Measurements from ENCODE around the gene PUS1.

PUS1 gene

DNA sequence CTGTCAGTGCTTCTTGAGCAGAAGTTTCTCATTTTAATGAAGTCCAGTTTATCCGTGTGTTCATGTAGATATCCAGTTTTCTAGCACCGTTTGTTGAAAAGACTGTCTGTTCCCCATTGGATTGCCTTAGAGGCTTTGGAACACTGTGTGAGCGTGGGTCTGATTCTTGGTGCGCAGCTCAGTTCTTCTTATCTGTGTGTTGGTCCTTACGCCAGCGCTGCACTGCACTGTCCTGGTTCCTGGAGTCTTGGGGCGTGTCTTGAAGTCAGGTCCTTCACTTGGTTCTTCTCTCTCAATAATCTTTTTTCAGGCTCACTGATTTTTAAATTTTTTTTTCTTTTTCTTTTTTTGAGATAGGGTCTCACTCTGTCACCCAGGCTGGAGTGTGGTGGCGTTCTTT is 46.2 kb downstream of the PUS1 start:
- H3K9me3 ChIP-seq (ENCODE audit: insufficient read depth, low read length), result no peaks in the 10 kb centered on the region
- H3K36me3 ChIP-seq (ENCODE audit: insufficient read depth, insufficient read length, low read length), result peaks cover 27% of the 10 kb centered on the region
- TF ChIP-seq SUZ12 (IDR thresholded peaks at IDR 0.05; ENCODE audit: extremely low read depth, insufficient read depth, insufficient read length), result no peak
- TF ChIP-seq ZNF274 (IDR thresholded peaks at IDR 0.05; ENCODE audit: low read depth, low read length), result no peak
- TF ChIP-seq YY1 (IDR thresholded peaks at IDR 0.05; ENCODE audit: insufficient read depth, insufficient read length), result no peak
- H3K27me3 ChIP-seq (ENCODE audit: insufficient read depth, insufficient read length), result no peaks in the 10 kb centered on the region
- DNase-seq (ENCODE audit: low read depth, low spot score), result no peak
- H3K9ac ChIP-seq (ENCODE audit: insufficient read length, low read depth), result no peak overlapping the region
- H3K4me1 ChIP-seq (ENCODE audit: insufficient read depth, insufficient read length), result no peaks in the 10 kb centered on the region
- H3K4me3 ChIP-seq (ENCODE audit: insufficient read length, low read depth), result no peak overlapping the region

DNA sequence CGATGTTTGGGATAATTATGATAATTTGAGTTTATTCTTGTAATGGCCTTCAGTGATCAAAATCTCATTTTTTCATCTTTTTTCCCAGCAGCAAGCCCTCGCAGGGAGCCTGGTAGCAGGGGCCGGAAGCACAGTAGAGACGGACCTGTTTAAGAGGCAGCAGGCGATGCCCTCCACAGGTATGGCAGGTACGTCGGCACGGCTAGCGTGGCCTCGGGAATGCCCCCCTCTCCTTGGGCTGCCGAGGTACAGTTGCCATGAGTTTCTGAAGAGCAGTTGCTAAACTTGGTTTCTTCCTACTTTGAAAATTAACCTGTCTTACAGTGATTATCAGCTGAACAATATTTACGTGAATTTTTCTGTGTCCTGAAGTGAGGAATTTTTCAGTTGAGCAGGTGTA is 50.5 kb downstream of the PUS1 start:
- peaks cover 3% of the 10 kb centered on the region for H3K4me1 ChIP-seq (ENCODE audit: insufficient read depth, insufficient read length)
- peaks cover 49% of the 10 kb centered on the region for H3K36me3 ChIP-seq (ENCODE audit: insufficient read depth, insufficient read length, low read length)
- H3K27me3 ChIP-seq (ENCODE audit: insufficient read depth, insufficient read length), result no peaks in the 10 kb centered on the region
- TF ChIP-seq ZNF274 (IDR thresholded peaks at IDR 0.05; ENCODE audit: low read depth, low read length) (no peak), SUZ12 (IDR thresholded peaks at IDR 0.05; ENCODE audit: extremely low read depth, insufficient read depth, insufficient read length) (no peak), YY1 (IDR thresholded peaks at IDR 0.05; ENCODE audit: insufficient read depth, insufficient read length) (no peak)
- no peak overlapping the region for H3K9ac ChIP-seq (ENCODE audit: insufficient read length, low read depth)
- no peak overlapping the region for H3K4me3 ChIP-seq (ENCODE audit: insufficient read length, low read depth)
- no peak for DNase-seq (ENCODE audit: low read depth, low spot score)
- no peaks in the 10 kb centered on the region for H3K9me3 ChIP-seq (ENCODE audit: insufficient read depth, low read length)

DNA sequence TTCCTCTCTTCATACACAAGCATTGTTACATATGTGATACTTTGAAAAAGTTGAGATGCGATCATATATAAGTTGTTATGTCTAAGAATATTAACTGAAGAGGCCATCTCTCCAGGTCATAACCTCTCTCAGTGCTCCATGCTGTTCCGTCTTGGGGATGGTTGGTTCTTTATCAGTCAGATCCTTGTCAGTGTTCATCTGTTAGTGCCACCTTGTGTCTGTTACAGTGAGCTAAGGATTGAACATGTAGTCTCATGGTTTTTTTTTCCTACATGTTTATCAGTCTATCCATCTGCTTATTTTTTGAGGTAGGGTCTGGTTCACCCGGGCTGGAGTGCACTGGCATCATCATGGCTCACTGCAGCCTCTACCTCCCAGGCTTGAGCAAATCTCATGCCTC is 51.2 kb downstream of the PUS1 start:
- Histone ChIP-seq H3K9me3 (ENCODE audit: insufficient read depth, low read length) (no peaks in the 10 kb centered on the region), H3K9ac (ENCODE audit: insufficient read length, low read depth) (no peak overlapping the region), H3K4me1 (ENCODE audit: insufficient read depth, insufficient read length) (peaks cover 3% of the 10 kb centered on the region), H3K27me3 (ENCODE audit: insufficient read depth, insufficient read length) (no peaks in the 10 kb centered on the region), H3K4me3 (ENCODE audit: insufficient read length, low read depth) (no peak overlapping the region), H3K36me3 (ENCODE audit: insufficient read depth, insufficient read length, low read length) (peaks cover 54% of the 10 kb centered on the region)
- DNase-seq (ENCODE audit: low read depth, low spot score), result no peak
- TF ChIP-seq YY1 (IDR thresholded peaks at IDR 0.05; ENCODE audit: insufficient read depth, insufficient read length) (no peak), SUZ12 (IDR thresholded peaks at IDR 0.05; ENCODE audit: extremely low read depth, insufficient read depth, insufficient read length) (no peak), ZNF274 (IDR thresholded peaks at IDR 0.05; ENCODE audit: low read depth, low read length) (no peak)

DNA sequence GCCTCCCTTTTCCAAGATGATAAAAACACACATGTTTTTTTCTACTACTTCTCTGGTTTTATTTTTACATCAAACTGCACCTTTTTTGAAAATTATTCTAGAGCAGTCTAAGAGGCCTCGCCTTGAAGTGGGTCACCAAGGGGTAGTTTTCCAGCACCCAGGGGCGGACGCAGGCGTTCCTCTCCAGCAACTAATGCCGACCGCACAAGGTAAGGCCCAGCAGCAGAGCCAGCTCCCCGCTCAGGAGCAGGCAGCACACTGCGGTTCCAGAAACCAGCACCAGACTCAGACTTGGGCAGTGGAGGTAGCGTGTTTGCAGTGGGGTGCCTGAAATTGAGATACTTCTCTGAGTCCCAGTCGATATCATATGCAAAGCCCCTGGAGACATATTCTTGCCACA is 52.3 kb downstream of the PUS1 start:
- TF ChIP-seq SUZ12 (IDR thresholded peaks at IDR 0.05; ENCODE audit: extremely low read depth, insufficient read depth, insufficient read length) (no peak), YY1 (IDR thresholded peaks at IDR 0.05; ENCODE audit: insufficient read depth, insufficient read length) (no peak), ZNF274 (IDR thresholded peaks at IDR 0.05; ENCODE audit: low read depth, low read length) (no peak)
- DNase-seq (ENCODE audit: low read depth, low spot score), result no peak
- H3K36me3 ChIP-seq (ENCODE audit: insufficient read depth, insufficient read length, low read length), result peaks cover 64% of the 10 kb centered on the region

DNA sequence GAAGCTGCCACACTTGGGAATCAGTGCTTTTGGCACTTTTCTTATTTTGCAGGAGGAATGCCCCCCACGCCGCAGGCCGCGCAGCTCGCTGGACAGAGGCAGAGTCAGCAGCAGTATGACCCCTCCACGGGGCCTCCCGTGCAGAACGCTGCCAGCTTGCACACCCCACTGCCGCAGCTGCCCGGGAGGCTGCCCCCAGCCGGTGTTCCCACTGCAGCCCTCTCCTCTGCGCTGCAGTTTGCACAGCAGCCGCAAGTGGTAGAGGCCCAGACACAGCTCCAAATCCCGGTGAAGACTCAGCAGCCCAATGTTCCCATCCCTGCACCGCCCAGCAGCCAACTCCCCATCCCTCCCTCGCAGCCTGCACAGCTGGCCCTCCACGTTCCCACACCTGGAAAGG is 53.0 kb downstream of the PUS1 start:
- no peak for TF ChIP-seq YY1 (IDR thresholded peaks at IDR 0.05; ENCODE audit: insufficient read depth, insufficient read length)
- no peak for TF ChIP-seq ZNF274 (IDR thresholded peaks at IDR 0.05; ENCODE audit: low read depth, low read length)
- no peak for TF ChIP-seq SUZ12 (IDR thresholded peaks at IDR 0.05; ENCODE audit: extremely low read depth, insufficient read depth, insufficient read length)
- Histone ChIP-seq H3K9ac (ENCODE audit: insufficient read length, low read depth) (no peak overlapping the region), H3K9me3 (ENCODE audit: insufficient read depth, low read length) (no peaks in the 10 kb centered on the region), H3K4me1 (ENCODE audit: insufficient read depth, insufficient read length) (peaks cover 3% of the 10 kb centered on the region), H3K36me3 (ENCODE audit: insufficient read depth, insufficient read length, low read length) (peaks cover 70% of the 10 kb centered on the region), H3K4me3 (ENCODE audit: insufficient read length, low read depth) (no peak overlapping the region), H3K27me3 (ENCODE audit: insufficient read depth, insufficient read length) (no peaks in the 10 kb centered on the region)
- DNase-seq (ENCODE audit: low read depth, low spot score), result no peak

More for the DNA sequence above, 52.3 kb downstream of the PUS1 start:
- H3K9me3 ChIP-seq (ENCODE audit: insufficient read depth, low read length), result no peaks in the 10 kb centered on the region
- no peaks in the 10 kb centered on the region for H3K27me3 ChIP-seq (ENCODE audit: insufficient read depth, insufficient read length)
- H3K9ac ChIP-seq (ENCODE audit: insufficient read length, low read depth), result no peak overlapping the region
- H3K4me1 ChIP-seq (ENCODE audit: insufficient read depth, insufficient read length), result peaks cover 3% of the 10 kb centered on the region
- no peak overlapping the region for H3K4me3 ChIP-seq (ENCODE audit: insufficient read length, low read depth)

DNA sequence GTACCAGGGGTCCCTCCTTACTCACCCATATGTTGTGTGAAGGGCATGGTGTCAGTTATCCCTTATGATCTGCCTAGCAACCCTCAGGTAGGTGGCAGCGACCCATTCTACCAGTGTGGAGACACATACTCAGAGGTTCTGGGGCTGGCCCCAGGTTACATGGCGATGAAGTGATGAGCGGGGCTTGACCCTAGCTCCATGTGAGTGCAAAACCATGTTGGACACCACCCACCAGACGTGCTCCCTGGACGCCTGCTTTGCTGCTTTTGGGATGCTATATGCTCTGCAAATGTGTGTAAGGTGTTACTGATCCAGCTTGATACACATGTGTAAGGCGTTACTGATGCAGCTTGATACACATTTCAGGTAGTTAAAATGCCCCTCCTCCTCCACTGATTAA is 54.0 kb downstream of the PUS1 start:
- Histone ChIP-seq H3K9me3 (ENCODE audit: insufficient read depth, low read length) (no peaks in the 10 kb centered on the region), H3K9ac (ENCODE audit: insufficient read length, low read depth) (no peak overlapping the region), H3K36me3 (ENCODE audit: insufficient read depth, insufficient read length, low read length) (peaks cover 79% of the 10 kb centered on the region), H3K4me1 (ENCODE audit: insufficient read depth, insufficient read length) (peaks cover 3% of the 10 kb centered on the region), H3K4me3 (ENCODE audit: insufficient read length, low read depth) (no peak overlapping the region), H3K27me3 (ENCODE audit: insufficient read depth, insufficient read length) (no peaks in the 10 kb centered on the region)
- TF ChIP-seq ZNF274 (IDR thresholded peaks at IDR 0.05; ENCODE audit: low read depth, low read length), result no peak
- no peak for TF ChIP-seq YY1 (IDR thresholded peaks at IDR 0.05; ENCODE audit: insufficient read depth, insufficient read length)
- TF ChIP-seq SUZ12 (IDR thresholded peaks at IDR 0.05; ENCODE audit: extremely low read depth, insufficient read depth, insufficient read length), result no peak
- DNase-seq (ENCODE audit: low read depth, low spot score), result no peak

DNA sequence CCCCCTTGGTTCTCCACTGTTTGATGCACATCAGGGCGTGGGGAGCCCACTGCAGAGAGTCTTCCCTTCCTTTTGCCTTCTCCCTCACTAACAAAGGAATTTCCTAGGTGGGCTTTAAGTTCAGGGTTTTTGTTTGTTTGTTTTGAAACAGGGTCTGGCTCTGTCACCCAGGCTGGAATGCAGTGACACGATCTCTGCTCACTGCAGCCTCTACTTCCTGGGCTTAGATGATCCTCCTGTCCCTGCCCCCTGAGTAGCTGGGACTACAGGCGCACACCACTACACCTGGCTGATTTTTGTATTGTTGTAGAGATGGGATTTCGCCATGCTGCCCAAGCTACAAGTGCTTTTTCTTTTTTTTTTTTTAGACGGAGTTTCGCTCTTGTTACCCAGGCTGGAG is 54.5 kb downstream of the PUS1 start:
- H3K36me3 ChIP-seq (ENCODE audit: insufficient read depth, insufficient read length, low read length), result peaks cover 79% of the 10 kb centered on the region
- no peak for TF ChIP-seq YY1 (IDR thresholded peaks at IDR 0.05; ENCODE audit: insufficient read depth, insufficient read length)
- no peak for TF ChIP-seq SUZ12 (IDR thresholded peaks at IDR 0.05; ENCODE audit: extremely low read depth, insufficient read depth, insufficient read length)
- TF ChIP-seq ZNF274 (IDR thresholded peaks at IDR 0.05; ENCODE audit: low read depth, low read length), result no peak
- DNase-seq (ENCODE audit: low read depth, low spot score), result no peak
- no peaks in the 10 kb centered on the region for H3K9me3 ChIP-seq (ENCODE audit: insufficient read depth, low read length)
- no peak overlapping the region for H3K4me3 ChIP-seq (ENCODE audit: insufficient read length, low read depth)
- H3K27me3 ChIP-seq (ENCODE audit: insufficient read depth, insufficient read length), result no peaks in the 10 kb centered on the region
- H3K9ac ChIP-seq (ENCODE audit: insufficient read length, low read depth), result no peak overlapping the region
- H3K4me1 ChIP-seq (ENCODE audit: insufficient read depth, insufficient read length), result peaks cover 3% of the 10 kb centered on the region
